Mucosa of descending colon (tissue), 3 donors: ENCODE data around the gene ZCCHC2. TPM values are rescaled to one million over a fixed set of nuclear protein-coding genes. Genes with fewer than 3 reads are reported as not detected.

Experiments used
- ATAC-seq: fragments of 200-7000 bp; cut with Tn5 transposase; one replicate; pipeline ENCODE4 v1.9.1; 2020; ENCODE audit warnings: mild to moderate bottlenecking, moderate library complexity
- DNase-seq, 3 donors: peaks; one replicate each; pipeline ENCODE4 v3.0.0-alpha.2; 2020
- H3K36me3 ChIP-seq: fragments of 200-600 bp; one replicate; pipeline ENCODE4 v1.8.0; 2021; ENCODE audit warnings: low read depth, mild to moderate bottlenecking
- H3K4me1 ChIP-seq: fragments of 200-600 bp; one replicate; pipeline ENCODE4 v1.8.0; 2021; ENCODE audit warnings: low read depth, mild to moderate bottlenecking
- H3K4me3 ChIP-seq: fragments of 200-600 bp; one replicate; pipeline ENCODE4 v1.8.0; 2021; ENCODE audit warnings: mild to moderate bottlenecking
- H3K9me3 ChIP-seq: fragments of 200-600 bp; one replicate; pipeline ENCODE4 v1.8.0; 2021; ENCODE audit warnings: mild to moderate bottlenecking
- CTCF ChIP-seq: fragments of 200-600 bp; IDR thresholded peaks from one replicate; pipeline ENCODE4 v1.8.0; 2022; ENCODE audit warnings: antibody characterized with exemption, mild to moderate bottlenecking
- intact Hi-C, 2 donors: fragments of 100-400 bp; cut with DNase I in 1 of 2; cut with micrococcal nuclease in 1 of 2; formaldehyde crosslinking; loops; one replicate each; pipeline versions ENCODE4 v1.11.0 to v1.11.1; 2022; cut with DNase I, micrococcal nuclease
- total RNA-seq, 3 donors: library from RNA; stranded (reverse); fragmentation: NEBNext Ultra II Directional in 2 of 3; extraction: Animal tissue kit (Norgen Biotek cat#: 25700) in 2 of 3; gene quantifications; one replicate each; pipeline versions ENCODE4 v1.2.1 to v1.2.4, GENCODE V29; 2021 to 2023
- donor health status: DM: no; HTN: no; CAD: no; lungs with moderate emphysema.
- donor health status: DM: no; HTN: no; CAD: no.
- donor health status: DM: no; HTN: yes; CAD: no.

The ZCCHC2 gene
- total RNA-seq, 3 donors from 2014 or later: 22.2 to 27.5 (median 26.0) TPM

- DNase-seq (no peak), ATAC-seq (no peak)
- intact Hi-C loops: no loop called here
- Histone ChIP-seq H3K4me1 (peaks cover 7% of the 10 kb centered on the region), H3K9me3 (no peaks in the 10 kb centered on the region), H3K4me3 (no peak overlapping the region), H3K36me3 (peaks cover 10% of the 10 kb centered on the region)
- TF ChIP-seq CTCF: no peak
Measured at GRCh38 chr18:62558015-62558663, 35.3 kb downstream of the ZCCHC2 start.

GRCh38 chr18:62564044-62564443 lies 41.2 kb downstream of the ZCCHC2 start:
- Histone ChIP-seq H3K4me3 (no peak overlapping the region), H3K9me3 (no peaks in the 10 kb centered on the region), H3K4me1 (no peaks in the 10 kb centered on the region), H3K36me3 (peaks cover 10% of the 10 kb centered on the region)
- no peak for TF ChIP-seq CTCF
- no peak for DNase-seq
- no peak for ATAC-seq
- intact Hi-C loops: no loop called here

- no peak for ATAC-seq
- intact Hi-C loops: no loop called here
- TF ChIP-seq CTCF: peak; percentile 6
- no peaks in the 10 kb centered on the region for H3K9me3 ChIP-seq
- no peaks in the 10 kb centered on the region for H3K4me1 ChIP-seq
- DNase-seq: peak in 1 of 3 donors; percentile 75
- H3K4me3 ChIP-seq: no peak overlapping the region
- H3K36me3 ChIP-seq: no peaks in the 10 kb centered on the region
Measured at GRCh38 chr18:62566199-62566598, 43.4 kb downstream of the ZCCHC2 start.

- H3K4me1 ChIP-seq: no peaks in the 10 kb centered on the region
- H3K36me3 ChIP-seq: no peaks in the 10 kb centered on the region
- DNase-seq (no peak), ATAC-seq (no peak)
- intact Hi-C loops: no loop called here
- H3K4me3 ChIP-seq: no peak overlapping the region
- no peaks in the 10 kb centered on the region for H3K9me3 ChIP-seq
- TF ChIP-seq CTCF: no peak
Measured at GRCh38 chr18:62566818-62567217, 44.0 kb downstream of the ZCCHC2 start.

- H3K4me1 ChIP-seq: no peaks in the 10 kb centered on the region
- H3K9me3 ChIP-seq: no peaks in the 10 kb centered on the region
- ATAC-seq (no peak), DNase-seq (no peak)
- intact Hi-C loops: no loop called here
- H3K4me3 ChIP-seq: no peak overlapping the region
- H3K36me3 ChIP-seq: no peaks in the 10 kb centered on the region
- no peak for TF ChIP-seq CTCF
Measured at GRCh38 chr18:62569081-62569655, 46.3 kb downstream of the ZCCHC2 start.
